H1 (cell line): ENCODE data around the gene ALPP. TPM values are rescaled to one million over a fixed set of nuclear protein-coding genes. Genes with fewer than 3 reads are reported as not detected.

Source experiments
- CTCF ChIA-PET: fragments of 300-600 bp; sonication (Branson Sonifier 250); formaldehyde crosslinking; loops from one replicate; lab custom pipeline; 2021; ENCODE audit not compliant: partially characterized antibody; lab: Charles Lee
- POLR2A ChIA-PET: fragments of 300-600 bp; sonication (Branson Sonifier 250); formaldehyde crosslinking; loops from one replicate; lab custom pipeline; 2021; ENCODE audit warnings: inconsistent platforms; ENCODE audit not compliant: partially characterized antibody; lab: Charles Lee
- DNase-seq, 2 experiments: peaks; one replicate each; pipeline versions ENCODE4 v3.0.0 to v3.0.0-alpha.2; 2010 to 2022; ENCODE audit warnings: low spot score in 2 of 2, low read depth in 1 of 2, mixed read lengths in 1 of 2
- FAIRE-seq: peaks from 2 replicates; lab custom pipeline; 2011; peaks lifted over from hg19 to GRCh38; lab: Jason Lieb, UNC
- H2AFZ ChIP-seq: 2 replicates; pipeline ENCODE4 v1.8.1; 2012; ENCODE audit warnings: low read length, inconsistent platforms
- H2AK5ac ChIP-seq: 2 replicates; pipeline ENCODE4 v1.6.1; 2013; ENCODE audit warnings: low read depth, low read length
- H2BK120ac ChIP-seq: replicated peaks from 2 replicates; pipeline ENCODE3; 2013; ENCODE audit warnings: low read depth, low read length, inconsistent platforms
- H2BK12ac ChIP-seq: 2 replicates; pipeline ENCODE4 v1.6.1; 2013; ENCODE audit warnings: low read depth, low read length
- H2BK15ac ChIP-seq: 2 replicates; pipeline ENCODE4 v1.6.1; 2013; ENCODE audit warnings: low read length
- H2BK20ac ChIP-seq: 2 replicates; pipeline ENCODE4 v1.6.1; 2013; ENCODE audit warnings: low read length
- H2BK5ac ChIP-seq: 2 replicates; pipeline ENCODE4 v1.6.1; 2013; ENCODE audit warnings: low read depth, low read length
- H3K14ac ChIP-seq: 2 replicates; pipeline ENCODE4 v1.6.1; 2013; ENCODE audit warnings: inconsistent platforms; ENCODE audit not compliant: insufficient read length
- H3K18ac ChIP-seq: 2 replicates; pipeline ENCODE4 v1.6.1; 2013; ENCODE audit warnings: low read length; ENCODE audit errors: extremely low read depth
- H3K23ac ChIP-seq: 2 replicates; pipeline ENCODE4 v1.6.1; 2013; ENCODE audit warnings: inconsistent platforms; ENCODE audit not compliant: insufficient read length
- H3K23me2 ChIP-seq: 2 replicates; pipeline ENCODE4 v1.6.1; 2013; ENCODE audit warnings: low read depth, low read length
- H3K27ac ChIP-seq: 2 replicates; pipeline ENCODE4 v1.6.1; 2011; ENCODE audit warnings: low read depth, low read length, inconsistent platforms
- H3K27me3 ChIP-seq, 4 experiments: replicated peaks in 1 of 4; 1 replicate in 1 of 4; 2 replicates in 3 of 4; pipeline versions ENCODE4 v1.6.1 to v1.8.1; 2011 to 2013; ENCODE audit warnings: low read length in 3 of 4, mild to moderate bottlenecking in 3 of 4, inconsistent platforms in 2 of 4, mixed read lengths in 2 of 4, moderate library complexity in 1 of 4; ENCODE audit not compliant: control insufficient read depth in 3 of 4, insufficient read depth in 3 of 4; ENCODE audit errors: extremely low read depth in 1 of 4
- H3K36me3 ChIP-seq, 4 experiments: 2 replicates each; pipeline versions ENCODE4 v1.6.1 to v1.8.1; 2011 to 2013; ENCODE audit warnings: mild to moderate bottlenecking in 4 of 4, low read length in 3 of 4, moderate library complexity in 2 of 4, control low read depth in 1 of 4, inconsistent platforms in 1 of 4; ENCODE audit not compliant: insufficient read depth in 4 of 4, control insufficient read depth in 2 of 4
- H3K4ac ChIP-seq: replicated peaks from 2 replicates; pipeline ENCODE3; 2013; ENCODE audit warnings: low read length, low read depth, mixed read lengths, inconsistent platforms; ENCODE audit not compliant: insufficient read length
- H3K4me1 ChIP-seq, 4 experiments: replicated peaks in 1 of 4; 1 replicate in 1 of 4; 2 replicates in 3 of 4; pipeline versions ENCODE4 v1.6.1 to v1.8.1; 2011 to 2013; ENCODE audit warnings: low read length in 3 of 4, inconsistent platforms in 2 of 4, mixed read lengths in 1 of 4; ENCODE audit not compliant: insufficient read depth in 4 of 4, control insufficient read depth in 3 of 4
- H3K4me2 ChIP-seq, 2 experiments: 2 replicates each; pipeline versions ENCODE4 v1.6.1 to v1.8.1; 2011 to 2013; ENCODE audit warnings: low read depth in 2 of 2, low read length in 2 of 2, control low read depth in 1 of 2, inconsistent platforms in 1 of 2, mild to moderate bottlenecking in 1 of 2; ENCODE audit not compliant: insufficient read depth in 1 of 2
- H3K4me3 ChIP-seq, 4 experiments: fragments of 200-600, 300-600 bp in 1 of 4; sonication (generic), shearing (Covaris generic), sonication (Bioruptor Twin) in 1 of 4; 2 replicates each; pipeline versions ENCODE4 v1.5.1 to v1.8.1; 2011 to 2016; ENCODE audit warnings: low read length in 4 of 4, low read depth in 3 of 4, control low read depth in 2 of 4, inconsistent platforms in 2 of 4, mild to moderate bottlenecking in 2 of 4, mixed read lengths in 1 of 4, moderate library complexity in 1 of 4; ENCODE audit not compliant: insufficient read depth in 2 of 4; ENCODE audit errors: extremely low read depth in 1 of 4
- H3K56ac ChIP-seq: replicated peaks from 2 replicates; pipeline ENCODE3; 2013; ENCODE audit warnings: low read depth, mild to moderate bottlenecking, mixed read lengths, low read length, inconsistent platforms; ENCODE audit not compliant: insufficient read length
- H3K79me1 ChIP-seq: 2 replicates; pipeline ENCODE4 v1.6.1; 2013; ENCODE audit warnings: low read depth, low read length, control low read depth
- H3K79me2 ChIP-seq, 2 experiments: 2 replicates each; pipeline versions ENCODE4 v1.6.1 to v1.8.1; 2012 to 2013; ENCODE audit warnings: low read length in 2 of 2, mild to moderate bottlenecking in 2 of 2, inconsistent platforms in 1 of 2; ENCODE audit not compliant: insufficient read depth in 2 of 2, control insufficient read depth in 1 of 2
- H3K9ac ChIP-seq, 4 experiments: replicated peaks in 1 of 4; 1 replicate in 1 of 4; 2 replicates in 3 of 4; pipeline versions ENCODE4 v1.6.1 to v1.8.1; 2011 to 2013; ENCODE audit warnings: low read depth in 3 of 4, low read length in 3 of 4, control low read depth in 2 of 4, mild to moderate bottlenecking in 2 of 4, moderate library complexity in 2 of 4, inconsistent platforms in 1 of 4; ENCODE audit errors: extremely low read depth in 1 of 4
- H3K9me3 ChIP-seq, 2 experiments: 2 replicates each; pipeline versions ENCODE4 v1.6.1 to v1.8.1; 2012 to 2013; ENCODE audit warnings: mild to moderate bottlenecking in 2 of 2, moderate library complexity in 2 of 2, control low read depth in 1 of 2, inconsistent platforms in 1 of 2, low read depth in 1 of 2, low read length in 1 of 2, mixed read lengths in 1 of 2; ENCODE audit not compliant: insufficient read depth in 2 of 2
- H4K20me1 ChIP-seq, 2 experiments: replicated peaks in 1 of 2; 2 replicates each; pipeline versions ENCODE3 to v1.8.1; 2011 to 2013; ENCODE audit warnings: inconsistent platforms in 2 of 2, low read length in 2 of 2, mild to moderate bottlenecking in 1 of 2; ENCODE audit not compliant: insufficient read depth in 2 of 2, control insufficient read depth in 1 of 2
- H4K5ac ChIP-seq: 2 replicates; pipeline ENCODE4 v1.6.1; 2013; ENCODE audit warnings: low read length, low read depth, mixed read lengths, inconsistent platforms; ENCODE audit not compliant: insufficient read length
- H4K8ac ChIP-seq: 2 replicates; pipeline ENCODE4 v1.8.0; 2013; ENCODE audit warnings: mild to moderate bottlenecking, moderate library complexity, low read length, inconsistent platforms; ENCODE audit not compliant: insufficient read depth; ENCODE audit errors: extremely low read depth
- H4K91ac ChIP-seq: replicated peaks from 2 replicates; pipeline ENCODE3; 2013; ENCODE audit warnings: low read length, mixed read lengths, inconsistent platforms; ENCODE audit not compliant: insufficient read length
- SIRT6 ChIP-seq: IDR thresholded peaks from one replicate; pipeline ENCODE4 v1.7.1; 2012; ENCODE audit warnings: low read length, inconsistent platforms
- YY1 ChIP-seq: IDR thresholded peaks from 2 replicates; pipeline ENCODE4 v1.6.1; 2011; ENCODE audit warnings: low read depth, mild to moderate bottlenecking, low read length
- WGBS, 2 experiments: shearing (Covaris generic) in 1 of 2; methylation state at CpG; one replicate each; pipeline versions ENCODE4 v1.1.6 to v1.1.7; 2013 to 2015; ENCODE audit warnings: low lambda C conversion rate in 2 of 2, mixed read lengths in 2 of 2, inconsistent platforms in 1 of 2, low coverage in 1 of 2, missing lambda C conversion rate in 1 of 2; ENCODE audit not compliant: insufficient replicate concordance in 2 of 2, insufficient coverage in 1 of 2, insufficient read length in 1 of 2; ENCODE audit errors: extremely low coverage in 1 of 2, missing lambda C conversion rate in 1 of 2; 5-methylcytosine and 5-hydroxymethylcytosine counted together
- polyA plus RNA-seq, 7 experiments: library from polyadenylated mRNA; depleted of rRNA in 3 of 7; stranded (reverse) in 5 of 7; unstranded in 2 of 7; fragments of >200 nt in 5 of 7; fragments of 200-250 nt in 2 of 7; gene quantifications; 1 replicate in 5 of 7; 2 replicates in 1 of 7; 4 replicates in 1 of 7; pipeline versions ENCODE4 v1.2.1 to v1.2.3, GENCODE V29; 2011 to 2013; ENCODE audit warnings: missing spikeins in 2 of 7, mixed read lengths in 2 of 7
- total RNA-seq: library from RNA; stranded (reverse); fragmentation: NEBNext Ultra II Directional; extraction: Animal tissue kit (Norgen Biotek cat#: 25700); gene quantifications from 2 replicates; pipeline ENCODE4 v1.2.1, GENCODE V29; 2021

ALPP gene
- total and polyA plus RNA-seq, 2 of the 8 experiments (the other 6 are each of a cell fraction or from before 2014, with no cell fraction given) = 0.15 TPM

DNA sequence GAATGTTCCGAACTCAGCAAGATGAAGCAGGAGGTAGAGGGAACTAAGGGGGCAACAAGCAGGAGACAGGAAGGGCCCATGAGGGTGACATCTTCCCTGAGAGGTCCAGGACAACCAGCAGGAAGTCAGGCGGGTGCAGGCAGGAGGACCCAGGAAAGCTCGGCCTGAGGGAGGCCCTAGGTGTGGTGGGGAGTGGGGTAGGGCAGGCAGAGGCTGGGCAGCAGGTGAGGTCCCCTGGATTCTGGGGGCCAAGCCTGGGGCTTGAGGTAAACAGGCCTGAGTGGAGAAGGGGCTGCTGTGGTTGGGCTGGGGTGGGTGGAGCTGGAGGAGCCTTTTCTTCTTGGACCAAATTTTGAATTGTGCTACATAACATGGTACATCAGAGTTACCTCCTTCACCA lies 24.0 kb downstream of the ALPP start:
- Histone ChIP-seq H3K79me2 (no peaks in the 10 kb centered on the region), H3K18ac (no peak overlapping the region), H2AFZ (no peak overlapping the region), H3K36me3 (peaks cover 0 to 23% (median 8%) of the 10 kb centered on the region in 4 experiments; a peak in 6 of 8 replicates), H3K4me2 (no peak overlapping the region), H3K9me3 (no peaks in the 10 kb centered on the region), H2BK5ac (no peak overlapping the region), H3K4me1 (peaks cover 0 to 2% (median 0%) of the 10 kb centered on the region in 4 experiments; a peak in 2 of 7 replicates), H3K56ac (no peak overlapping the region), H4K5ac (no peak overlapping the region), H2BK120ac (no peak overlapping the region), H2AK5ac (no peak overlapping the region), H4K20me1 (peaks cover 0 to 3% of the 10 kb centered on the region in 2 experiments), H3K27me3 (no peaks in the 10 kb centered on the region), H3K23me2 (peaks cover 1% of the 10 kb centered on the region; the same call in 1 of the 2 replicates), H2BK12ac (0 out of 2 replicates have a peak overlapping the region, but pooled peaks have one; percentile 50), H3K79me1 (no peaks in the 10 kb centered on the region; the same call in 1 of the 2 replicates), H3K14ac (no peak overlapping the region), H4K8ac (no peak overlapping the region), H2BK15ac (no peak overlapping the region), H3K4ac (no peak overlapping the region), H3K4me3 (no peak overlapping the region), H3K23ac (no peak overlapping the region), H3K27ac (no peak overlapping the region), H2BK20ac (no peak overlapping the region; the same call in 1 of the 2 replicates), H3K9ac (no peak overlapping the region), H4K91ac (no peak overlapping the region)
- WGBS, 2 experiments = 98% methylated on average over 3 of the region's 3 CpGs; no CpG with 5 or more reads in 1 of the 2 experiments
- ChIA-PET CTCF (interaction anchor here (0.7 to 1.9 kb wide), 8 partner anchors 27 to 76 kb away, joined by 3 to 5 read pairs (median 3); no protein-coding TSS in a partner anchor), POLR2A (interaction anchor here (0.7 to 8.1 kb wide), 3 partner anchors 11 to 17 kb away, joined by 3 to 70 read pairs (median 3); no protein-coding TSS in a partner anchor)
- DNase-seq (no peak), FAIRE-seq (no peak)
- TF ChIP-seq SIRT6 (no peak), YY1 (no peak)
